Cerebellar cortex (tissue), 1 donor: ENCODE data around the gene ADGRG6.

Source experiments
- DNase-seq: peaks from one replicate; pipeline ENCODE4 v3.0.0-alpha.2; 2015; ENCODE audit warnings: low spot score

The ADGRG6 gene

DNA sequence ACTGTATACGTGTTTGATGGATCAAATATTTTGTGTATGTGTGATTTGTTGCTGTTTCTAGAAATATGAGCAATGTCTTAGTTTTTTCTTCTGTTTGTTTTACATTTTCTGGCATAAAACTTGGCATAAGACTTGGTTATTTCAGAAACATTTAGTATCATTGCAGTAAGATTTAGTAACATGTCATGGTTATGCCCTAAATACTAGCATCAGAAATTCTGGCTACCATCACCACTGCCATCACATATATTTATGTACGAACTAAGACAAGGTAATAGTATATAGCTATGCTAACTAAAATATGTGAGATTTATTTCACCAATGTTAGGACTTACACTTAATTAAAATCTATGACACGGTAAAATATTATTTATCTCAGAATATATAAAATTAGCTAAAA lies 10.3 kb upstream of the ADGRG6 start:
- no peak for DNase-seq

GRCh38 chr6:142292166-142292924 lies 9.5 kb upstream of the ADGRG6 start:
- no peak for DNase-seq

- DNase-seq: no peak
Measured at GRCh38 chr6:142293121-142293520, 8.7 kb upstream of the ADGRG6 start.

DNA sequence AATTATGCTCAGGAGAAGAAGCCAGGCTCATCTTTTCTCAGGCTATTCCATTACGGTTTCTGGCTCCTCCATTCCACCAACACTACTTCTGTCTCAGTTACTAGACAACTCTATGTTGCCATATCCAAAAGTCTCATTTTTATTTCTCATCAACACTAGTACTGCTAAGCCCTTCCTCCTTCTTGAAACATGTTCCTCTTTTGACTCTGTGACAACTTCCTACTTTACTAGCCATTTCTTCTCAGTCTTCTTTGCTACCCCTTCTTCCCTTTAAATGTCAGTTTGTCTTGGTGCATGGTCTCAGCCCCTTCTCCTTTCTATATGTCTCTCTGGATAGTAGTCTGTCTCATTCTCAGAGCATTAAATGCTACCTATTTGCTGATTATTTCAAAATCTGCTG lies 7.1 kb upstream of the ADGRG6 start:
- no peak for DNase-seq

- DNase-seq: no peak
Measured at GRCh38 chr6:142296975-142297604, 4.7 kb upstream of the ADGRG6 start.

DNA sequence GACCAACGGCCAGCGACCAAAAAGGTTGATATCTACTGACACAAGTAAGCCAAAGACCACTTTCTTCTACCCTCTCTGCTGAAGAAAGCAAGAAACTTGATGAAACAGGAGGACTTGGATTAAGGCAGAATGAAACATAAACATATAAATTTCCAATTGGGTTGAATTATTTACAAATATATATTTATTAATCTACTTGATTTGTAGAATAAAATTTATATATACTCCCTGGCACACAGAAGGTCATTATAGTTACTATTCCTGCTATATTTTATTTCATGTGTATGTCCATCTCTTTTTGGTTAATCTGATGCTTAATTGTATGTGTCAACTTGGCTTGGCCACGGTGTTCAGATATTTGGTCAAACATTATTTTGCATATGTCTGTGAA lies 4.2 kb upstream of the ADGRG6 start:
- no peak for DNase-seq

GRCh38 chr6:142297996-142298753 lies 3.6 kb upstream of the ADGRG6 start:
- no peak for DNase-seq

DNA sequence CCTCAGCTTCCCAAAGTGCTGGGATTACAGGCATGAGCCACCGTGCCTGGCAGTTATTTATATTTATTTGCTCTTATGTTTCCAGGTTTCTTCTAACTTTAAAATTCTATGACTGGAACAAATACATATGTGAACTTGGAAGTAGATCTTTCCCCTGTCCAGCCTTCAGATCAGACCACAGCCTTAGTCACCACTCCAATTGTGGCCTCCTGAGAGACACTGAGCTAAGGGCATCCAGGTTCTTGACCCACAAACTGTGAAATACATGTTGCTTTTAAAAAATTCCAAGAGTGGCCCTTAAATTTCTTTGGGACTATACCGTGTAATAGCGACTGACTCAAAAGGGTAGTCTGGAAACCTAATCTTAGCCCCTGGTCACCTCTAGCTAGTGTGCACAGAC lies 1.5 kb upstream of the ADGRG6 start:
- no peak for DNase-seq

DNA sequence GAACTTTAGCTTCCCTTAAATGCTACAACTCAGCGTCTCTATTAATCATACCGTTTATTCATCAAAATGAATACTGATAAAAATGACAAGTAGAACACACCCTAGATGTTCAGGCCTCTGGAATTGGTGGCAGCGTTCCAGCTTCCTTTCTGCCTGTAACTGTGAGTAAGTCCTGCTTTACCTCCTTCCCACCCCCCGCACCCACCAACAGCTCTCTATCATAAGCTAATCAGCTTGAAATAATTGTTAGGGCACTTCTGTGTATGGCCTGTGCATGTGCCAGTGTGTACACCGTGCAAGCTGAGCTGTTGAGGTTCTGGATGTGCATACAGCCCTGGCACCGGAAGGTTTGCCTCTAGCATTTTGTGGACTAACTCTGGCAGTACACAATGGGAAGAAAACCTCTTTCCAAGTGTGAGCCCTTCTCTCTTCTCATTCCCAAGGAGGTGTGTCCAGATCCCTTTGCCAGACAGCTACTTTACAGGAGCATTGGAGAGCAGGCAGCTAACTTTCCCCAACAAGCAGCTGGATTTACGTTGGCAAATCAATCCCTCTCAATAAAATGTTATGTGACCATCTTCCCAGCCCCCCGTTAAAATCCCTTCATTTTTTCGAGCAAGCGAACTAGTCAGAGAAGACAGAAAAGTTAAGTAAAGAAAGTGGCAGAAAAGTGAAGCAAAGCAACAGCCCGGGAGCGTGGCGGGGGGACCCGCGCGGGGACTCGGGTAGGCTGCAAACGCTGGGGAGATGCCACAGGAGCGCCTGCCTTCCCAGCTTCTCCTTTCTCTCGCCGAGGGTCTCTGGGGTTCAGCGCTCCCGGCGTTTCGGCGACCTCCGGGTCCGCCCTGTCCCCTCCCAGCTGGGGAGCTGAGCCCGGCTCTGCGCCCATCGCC lies 803 bp upstream of the ADGRG6 start:
- no peak for DNase-seq

GRCh38 chr6:142302421-142303175 lies 791 bp downstream of the ADGRG6 start:
- no peak for DNase-seq

GRCh38 chr6:142303176-142303533 lies 1.3 kb downstream of the ADGRG6 start:
- DNase-seq: no peak

GRCh38 chr6:142304241-142304640 lies 2.4 kb downstream of the ADGRG6 start:
- DNase-seq: no peak

DNA sequence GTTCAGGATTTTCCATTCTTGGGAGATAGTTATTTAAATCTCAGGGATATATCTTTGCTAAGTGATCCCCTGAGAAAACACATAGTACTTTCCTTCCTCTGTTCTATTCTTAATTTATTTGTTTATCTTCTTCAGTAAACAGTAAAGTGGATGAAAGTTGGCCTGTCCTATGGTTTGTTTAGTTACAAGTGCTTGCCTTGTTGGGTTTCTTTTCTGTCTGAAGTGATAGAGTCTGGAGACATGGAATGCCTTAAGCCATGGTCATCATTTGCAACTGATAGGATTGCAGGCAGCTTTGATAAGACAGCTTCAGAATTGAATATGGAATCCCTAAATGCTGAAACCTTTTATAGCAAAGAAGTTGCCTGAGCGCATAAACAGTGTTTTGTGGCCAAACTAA lies 4.9 kb downstream of the ADGRG6 start:
- DNase-seq: no peak

GRCh38 chr6:142307963-142308748 lies 6.3 kb downstream of the ADGRG6 start:
- DNase-seq: no peak

GRCh38 chr6:142309426-142309825 lies 7.6 kb downstream of the ADGRG6 start:
- no peak for DNase-seq

GRCh38 chr6:142313284-142313683 lies 11.5 kb downstream of the ADGRG6 start:
- DNase-seq: no peak

DNA sequence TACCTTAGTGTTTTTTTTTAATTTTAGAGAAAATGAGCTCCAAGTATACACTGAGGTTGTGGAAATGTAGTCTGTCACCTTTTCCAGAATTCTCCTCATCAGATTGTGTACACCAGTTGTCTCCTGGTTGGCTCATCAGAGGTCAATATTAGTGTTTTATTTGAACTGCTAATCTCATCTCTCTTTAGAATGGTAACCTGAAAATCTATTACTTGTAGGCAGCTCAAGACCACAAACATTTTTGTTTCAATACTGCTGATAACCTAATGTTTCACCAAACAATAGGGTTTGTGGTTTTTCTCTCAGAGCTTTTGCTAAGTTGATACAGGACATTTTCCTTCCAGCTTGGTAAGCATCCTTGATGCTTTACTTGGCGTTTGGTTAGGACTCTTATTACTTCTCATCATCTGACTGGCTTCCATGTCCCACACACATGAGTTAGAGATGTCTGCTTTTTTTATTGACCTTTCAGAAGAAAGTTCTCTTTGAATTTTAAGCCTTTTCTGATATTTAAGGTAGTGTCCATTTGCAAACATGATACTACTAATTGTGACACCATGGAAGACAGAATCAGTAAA lies 15.1 kb downstream of the ADGRG6 start:
- DNase-seq: no peak

DNA sequence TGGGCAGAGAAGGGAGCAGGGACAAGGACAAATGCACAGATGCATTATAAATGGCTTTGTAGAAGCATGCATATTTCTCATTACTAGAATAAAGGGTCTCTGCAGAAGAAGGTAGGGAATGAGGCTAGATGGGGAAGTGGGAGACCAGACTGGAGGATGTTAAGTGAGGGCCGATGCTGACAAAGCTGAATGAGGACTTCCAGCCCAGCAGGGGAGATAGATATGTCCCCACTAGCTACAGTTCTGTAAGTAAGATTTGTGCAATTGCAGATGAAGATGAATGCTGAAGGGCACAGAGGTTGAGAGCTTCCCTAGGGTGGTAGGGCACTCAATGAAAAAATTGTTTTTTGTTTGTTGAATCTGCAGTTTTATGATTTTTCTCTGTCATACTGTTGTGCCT lies 16.9 kb downstream of the ADGRG6 start:
- DNase-seq: no peak

DNA sequence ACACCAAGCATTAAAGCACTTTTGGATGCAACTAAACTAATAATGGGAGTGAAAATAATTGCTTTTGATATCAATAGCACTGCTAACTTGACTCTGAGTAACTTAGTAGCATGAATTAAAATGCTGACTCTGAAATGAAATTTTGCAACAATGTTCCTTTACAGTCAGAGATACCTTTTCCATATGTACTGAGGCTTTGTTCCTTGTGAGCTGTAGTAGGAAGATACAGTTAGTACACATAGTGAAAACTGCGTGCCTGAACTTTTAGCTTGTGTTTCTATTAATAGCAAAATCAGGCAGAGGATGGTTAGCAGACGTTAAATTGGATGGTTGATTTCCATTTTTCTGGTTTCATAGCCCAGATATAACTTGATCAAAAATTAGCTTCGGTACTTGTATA lies 18.6 kb downstream of the ADGRG6 start:
- DNase-seq: no peak

- no peak for DNase-seq
Measured at GRCh38 chr6:142321451-142321850, 19.6 kb downstream of the ADGRG6 start.
